HK-2 (cell line): ENCODE measurements around the gene PINK1.
A peak's percentile ranks its signal among the peaks of the same experiment; 100 is the strongest.

Experiments used
- DNase-seq: peaks from one replicate; pipeline ENCODE4 v3.0.0-alpha.2; 2018; ENCODE audit not compliant: unreplicated experiment

Gene PINK1

DNA sequence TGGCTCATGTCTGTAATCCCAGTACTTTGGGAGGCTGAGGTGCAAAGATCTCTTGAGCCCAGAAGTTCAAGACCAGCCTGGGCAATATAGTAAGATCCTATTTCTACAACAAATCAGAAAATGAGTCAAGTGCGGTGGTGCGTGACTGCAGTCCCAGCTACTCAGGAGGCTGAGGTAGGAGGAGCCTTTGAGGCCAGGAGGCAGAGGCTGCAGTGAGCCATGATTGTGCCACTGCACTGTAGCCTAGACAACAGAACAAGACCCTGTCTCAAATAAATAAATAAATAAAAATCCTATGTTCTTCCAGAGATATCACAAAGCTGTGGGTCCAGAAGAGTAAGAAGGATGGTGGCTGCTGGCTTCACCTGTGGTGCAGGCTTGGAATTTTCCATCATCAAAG, 22.3 kb upstream of the PINK1 start:
- DNase-seq, result no peak

DNA sequence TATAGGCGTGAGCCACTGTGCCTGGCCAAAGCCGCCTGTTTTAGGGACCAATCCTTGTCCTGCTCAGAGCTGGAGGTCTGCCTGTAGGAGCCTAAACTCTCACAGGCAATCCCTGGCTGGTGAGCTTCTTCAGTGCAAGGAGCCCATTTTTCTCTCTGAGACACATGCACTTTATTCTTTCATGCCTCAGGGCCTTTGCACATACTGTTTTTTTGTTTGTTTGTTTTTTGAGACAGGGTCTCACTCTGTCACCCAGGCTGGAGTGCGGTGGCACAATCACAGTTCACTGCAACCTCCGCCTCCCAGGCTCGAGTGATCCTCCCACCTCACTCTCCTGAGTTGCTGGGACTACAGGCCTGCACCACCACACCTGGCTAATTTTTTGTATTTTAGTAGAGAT, 21.6 kb upstream of the PINK1 start:
- no peak for DNase-seq

DNA sequence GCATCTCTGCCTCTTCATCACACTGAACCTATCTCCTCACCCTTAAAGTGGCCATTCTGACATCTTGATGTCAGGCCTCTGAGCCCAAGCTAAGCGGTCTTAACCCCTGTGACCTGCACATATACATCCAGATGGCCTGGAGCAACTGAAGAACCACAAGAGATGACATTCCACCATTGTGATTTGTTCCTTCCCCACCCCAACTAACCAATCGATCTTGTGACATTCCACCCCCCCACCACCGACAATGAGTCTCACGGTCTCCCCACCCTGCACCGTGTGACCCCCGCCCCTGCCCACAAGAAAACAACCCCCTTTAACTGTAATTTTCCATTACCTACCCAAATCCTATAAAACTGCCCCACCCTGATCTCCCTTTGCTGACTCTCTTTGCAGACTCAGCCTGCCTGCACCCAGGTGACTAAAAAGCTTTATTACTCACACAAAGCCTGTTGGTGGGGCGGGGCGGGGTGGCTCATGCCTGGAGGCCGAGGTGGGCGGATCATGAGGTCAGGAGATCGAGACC, 21.0 kb upstream of the PINK1 start:
- peak; percentile 70 for DNase-seq

DNA sequence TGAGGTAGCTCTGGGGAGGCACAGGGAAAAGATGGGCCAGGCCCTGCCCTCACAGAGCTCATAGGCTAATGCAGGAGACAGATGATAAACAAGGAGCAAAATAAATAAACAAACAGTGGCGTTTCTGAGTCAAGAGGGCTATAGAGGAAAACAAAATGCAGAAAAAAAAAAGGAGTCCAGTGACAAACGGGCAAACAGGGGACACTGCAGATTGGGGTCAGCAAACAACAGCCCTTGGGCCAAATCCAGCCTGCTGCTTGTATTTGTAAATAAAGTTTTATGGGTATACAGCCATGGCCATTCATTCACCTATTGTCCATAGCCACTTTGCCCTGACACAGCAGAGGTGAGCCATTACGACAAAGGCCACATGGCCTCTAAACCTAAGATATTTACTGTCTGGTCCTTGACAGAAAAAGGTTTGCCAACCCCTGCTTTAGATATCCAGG, 19.1 kb upstream of the PINK1 start:
- DNase-seq, result no peak

DNA sequence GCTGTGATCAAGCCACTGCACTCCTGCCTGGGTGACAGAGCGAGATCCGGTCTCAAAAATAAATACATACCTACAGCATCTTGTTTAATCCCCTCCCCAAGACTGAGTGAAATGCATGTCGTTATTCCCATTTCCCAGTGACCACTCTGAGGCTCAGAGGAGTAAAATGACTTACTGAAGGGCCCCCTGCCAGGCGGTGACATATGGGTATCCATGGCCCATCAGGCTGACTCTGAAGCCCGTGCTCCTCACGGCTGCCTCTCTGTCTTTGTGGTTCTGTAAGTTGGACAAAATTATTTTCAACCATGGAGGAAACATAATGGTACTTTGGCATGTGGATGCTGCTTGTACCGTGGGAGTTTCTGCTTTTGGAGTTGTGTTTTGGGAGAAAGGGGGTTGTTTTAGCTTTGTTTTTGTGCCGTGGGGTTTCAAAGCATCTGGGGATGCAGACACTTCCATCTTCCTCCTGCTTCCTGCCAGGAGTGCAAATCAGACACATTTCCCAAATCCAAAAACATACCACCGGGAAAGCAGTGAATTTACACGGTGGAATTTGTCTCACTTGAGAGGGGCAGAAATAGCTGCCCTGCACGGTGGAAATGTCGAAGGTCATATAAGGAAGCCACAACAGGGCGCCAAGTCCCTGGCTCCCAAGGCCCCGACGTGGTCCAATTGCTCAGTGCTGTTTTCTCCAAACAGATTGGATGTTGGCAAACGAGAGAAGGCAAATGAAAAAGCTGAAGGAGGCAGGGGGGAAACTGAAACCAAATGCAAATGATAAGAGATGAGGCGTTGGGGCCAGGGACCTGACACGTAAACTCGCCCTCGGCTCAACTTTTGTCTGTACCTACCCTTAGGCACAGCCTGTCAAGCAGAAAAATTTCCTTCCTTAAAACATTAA, 17.1 kb upstream of the PINK1 start:
- no peak for DNase-seq

DNA sequence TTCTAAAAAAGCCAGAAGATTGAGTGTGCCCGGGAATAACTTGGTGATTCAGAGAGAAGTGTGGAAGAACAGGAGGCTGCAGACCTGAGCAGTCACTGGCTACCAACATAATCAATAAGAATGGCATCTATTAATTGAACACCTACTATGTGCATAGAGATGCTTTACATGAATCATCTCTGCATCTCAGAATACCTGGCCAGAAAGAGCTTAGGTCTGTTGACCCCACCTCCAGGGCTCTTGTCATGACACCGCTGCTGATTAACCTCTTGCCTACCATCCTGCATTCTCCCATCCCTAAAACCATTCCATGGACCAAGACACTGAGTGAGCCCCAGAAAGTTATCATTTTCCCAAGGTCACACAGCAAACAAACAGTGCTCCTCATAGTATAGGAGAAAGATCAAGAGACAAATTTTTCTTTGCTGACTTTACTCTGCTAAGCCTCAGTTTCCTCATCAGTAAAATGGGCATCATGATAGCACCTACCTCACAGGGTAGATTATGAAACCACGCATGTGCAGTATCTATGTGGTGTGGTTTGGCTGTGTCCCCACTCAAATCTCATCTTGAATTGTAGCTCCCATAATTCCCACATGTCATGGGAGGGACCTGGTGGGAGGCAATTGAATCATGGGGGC, 16.3 kb upstream of the PINK1 start:
- no peak for DNase-seq

DNA sequence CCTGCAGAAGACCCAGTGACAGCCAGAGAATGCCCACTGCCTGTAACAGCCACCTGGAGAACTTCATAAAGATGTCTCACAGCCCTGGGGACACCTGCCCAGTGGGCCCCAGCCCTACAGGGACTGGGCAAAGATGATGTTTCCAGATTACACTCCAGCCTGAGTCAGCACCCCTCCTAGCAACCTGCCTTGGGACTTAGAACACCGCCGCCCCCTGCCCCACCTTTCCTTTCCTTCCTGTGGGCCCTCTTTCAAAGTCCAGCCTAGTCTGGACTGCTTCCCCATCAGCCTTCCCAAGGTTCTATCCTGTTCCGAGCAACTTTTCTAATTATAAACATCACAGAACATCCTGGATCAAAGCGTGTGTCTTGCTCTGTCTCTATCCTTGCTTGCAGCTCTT, 14.7 kb upstream of the PINK1 start:
- no peak for DNase-seq

DNA sequence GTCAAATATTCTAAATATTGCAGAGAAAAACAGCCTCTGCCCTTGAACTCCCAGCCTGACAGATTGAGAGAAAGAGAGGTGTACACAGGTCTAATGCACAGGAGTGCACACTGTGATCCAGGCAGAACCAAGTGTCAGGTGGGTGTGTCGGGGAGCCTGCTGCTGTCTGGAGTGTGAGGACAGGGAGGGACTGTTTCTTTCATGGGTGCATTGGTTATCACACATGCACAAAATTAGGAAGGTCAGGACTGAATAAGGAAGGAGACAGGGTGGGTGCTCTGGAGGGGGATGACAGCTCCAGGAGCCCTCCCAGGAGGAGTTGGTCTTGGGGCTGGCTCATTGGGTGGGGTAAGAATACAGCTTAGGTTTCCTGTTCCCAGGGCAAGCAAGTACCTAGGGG, 13.3 kb upstream of the PINK1 start:
- no peak for DNase-seq

DNA sequence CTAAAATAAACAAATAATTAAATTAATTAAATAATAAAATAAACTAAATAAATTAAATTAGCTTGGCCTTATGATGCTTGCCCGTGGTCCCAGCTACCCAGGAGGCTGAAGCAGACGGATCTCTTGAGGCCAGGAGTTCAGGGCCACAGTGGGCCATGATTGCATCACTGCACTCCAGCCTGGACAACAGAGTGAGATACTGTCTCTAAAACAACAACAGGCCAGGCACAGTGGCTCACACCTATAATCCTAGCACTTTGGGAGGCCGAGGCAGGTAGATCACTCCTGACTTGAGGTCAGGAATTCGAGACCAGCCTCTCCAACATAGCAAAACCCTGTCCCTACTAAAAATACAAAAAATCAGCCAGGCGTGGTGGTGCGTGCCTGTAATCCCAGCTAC, 12.2 kb upstream of the PINK1 start:
- DNase-seq, result no peak

DNA sequence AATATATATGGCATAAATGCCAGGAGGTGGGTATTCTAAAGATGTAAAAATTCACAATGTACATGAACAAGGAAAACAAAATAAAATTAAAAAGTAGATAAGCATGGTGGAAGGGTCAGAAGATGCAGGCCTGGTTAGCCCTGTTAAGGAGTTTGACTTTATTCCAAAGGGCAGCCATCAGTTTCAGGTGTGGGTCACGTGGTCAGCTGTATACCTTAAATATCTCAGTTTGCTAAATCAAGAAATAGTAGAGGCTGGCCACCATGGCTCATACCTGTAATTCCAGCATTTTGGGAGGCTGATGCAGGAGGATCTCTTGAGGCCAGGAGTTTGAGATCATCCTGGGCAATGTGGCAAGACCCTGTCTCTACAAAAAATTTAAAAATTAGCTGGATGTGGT, 8.5 kb upstream of the PINK1 start:
- no peak for DNase-seq

DNA sequence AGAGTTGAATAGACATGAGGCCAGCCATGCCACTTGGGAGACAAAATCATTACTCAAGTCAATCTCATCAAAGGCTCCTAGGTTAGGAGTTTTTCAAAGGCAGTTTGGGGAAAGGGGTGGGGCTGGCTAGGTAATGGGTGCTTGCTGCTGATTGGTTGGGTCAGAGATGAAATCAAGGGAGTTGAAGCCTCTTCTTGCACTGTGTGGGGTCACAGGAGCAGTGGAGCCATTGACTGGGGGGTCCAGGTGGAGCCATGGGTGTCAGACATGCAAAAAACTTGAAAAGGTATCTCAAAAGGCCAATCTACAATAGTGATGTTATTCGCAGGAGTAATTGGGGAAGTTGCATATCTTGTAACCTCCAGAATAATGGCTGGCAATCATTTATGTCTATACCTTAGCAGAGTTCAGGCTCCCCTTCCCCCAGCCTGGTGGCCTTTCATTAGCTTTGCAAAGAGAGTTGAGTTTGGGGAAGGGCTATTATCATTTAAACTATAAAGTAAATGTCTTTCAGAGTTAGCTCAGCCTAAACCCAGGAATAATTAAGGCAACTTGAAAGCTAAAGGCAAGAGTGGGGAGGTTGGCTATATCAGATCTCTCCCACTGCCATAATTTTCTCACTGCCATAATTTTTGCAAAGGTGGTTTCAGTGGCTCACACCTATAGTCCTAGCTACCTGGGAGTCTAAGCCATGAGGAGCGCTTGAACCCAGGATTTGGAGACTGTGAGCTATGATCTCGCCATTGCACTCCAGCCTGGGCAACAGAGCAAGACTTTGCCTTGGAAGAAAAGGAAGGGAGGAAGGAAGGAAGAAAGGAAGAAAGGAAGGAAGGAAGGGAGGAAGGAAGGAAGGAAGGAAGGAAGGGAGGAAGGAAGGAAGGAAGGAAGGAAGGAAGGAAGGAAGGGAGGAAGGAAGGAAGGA, 7.8 kb upstream of the PINK1 start:
- DNase-seq, result no peak

DNA sequence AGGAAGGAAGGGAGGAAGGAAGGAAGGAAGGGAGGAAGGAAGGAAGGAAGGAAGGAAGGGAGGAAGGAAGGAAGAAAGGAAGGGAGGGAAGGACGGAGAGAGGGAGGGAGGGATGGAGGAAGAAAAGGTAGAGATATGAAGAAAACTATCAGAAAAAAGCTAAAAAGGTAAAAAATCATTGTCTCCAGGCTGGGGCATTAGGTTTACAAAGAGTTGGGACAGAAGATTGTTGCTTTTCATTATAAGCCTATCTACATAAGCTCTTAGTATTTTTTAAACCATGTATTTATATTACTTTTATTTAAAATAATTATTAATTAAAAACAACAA, 7.2 kb upstream of the PINK1 start:
- no peak for DNase-seq

DNA sequence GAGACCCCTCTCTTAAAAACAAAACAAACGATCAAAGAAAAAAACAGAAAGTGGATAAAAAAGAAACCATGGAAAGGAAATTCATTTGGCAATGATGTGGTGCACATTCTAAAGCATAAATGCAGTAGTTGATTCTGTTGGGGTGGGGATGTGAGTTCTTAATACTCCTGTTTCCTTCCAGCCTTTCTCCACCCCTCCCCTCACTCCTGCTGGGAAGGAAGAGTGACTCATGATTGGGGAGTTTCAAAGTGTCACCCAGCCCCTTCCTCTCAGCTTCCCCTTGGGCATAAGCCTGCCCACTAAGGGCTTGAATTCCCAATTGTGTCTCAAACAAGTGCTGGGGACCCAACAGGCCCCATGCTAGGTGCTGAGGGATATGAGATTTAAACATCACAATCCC, 6.7 kb upstream of the PINK1 start:
- DNase-seq, result no peak

DNA sequence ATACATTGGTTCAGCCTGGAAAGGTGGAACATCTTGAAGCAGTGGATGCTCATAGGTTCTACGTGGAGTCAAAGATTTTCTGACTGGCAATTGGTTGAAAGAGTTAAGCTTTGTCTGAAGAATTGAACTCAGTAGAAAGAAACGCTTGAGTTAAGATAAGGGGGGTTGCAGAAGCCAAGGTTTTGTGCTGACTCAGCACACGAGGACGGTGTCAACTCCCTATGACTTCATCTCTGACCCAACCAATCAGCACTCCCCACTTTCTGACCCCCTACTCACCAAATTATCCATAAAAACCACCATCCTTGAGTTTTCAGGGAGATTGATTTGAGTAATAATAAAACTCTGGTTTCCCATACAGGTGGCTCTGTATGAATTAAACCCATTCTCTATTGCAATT, 2.5 kb upstream of the PINK1 start:
- DNase-seq, result no peak

DNA sequence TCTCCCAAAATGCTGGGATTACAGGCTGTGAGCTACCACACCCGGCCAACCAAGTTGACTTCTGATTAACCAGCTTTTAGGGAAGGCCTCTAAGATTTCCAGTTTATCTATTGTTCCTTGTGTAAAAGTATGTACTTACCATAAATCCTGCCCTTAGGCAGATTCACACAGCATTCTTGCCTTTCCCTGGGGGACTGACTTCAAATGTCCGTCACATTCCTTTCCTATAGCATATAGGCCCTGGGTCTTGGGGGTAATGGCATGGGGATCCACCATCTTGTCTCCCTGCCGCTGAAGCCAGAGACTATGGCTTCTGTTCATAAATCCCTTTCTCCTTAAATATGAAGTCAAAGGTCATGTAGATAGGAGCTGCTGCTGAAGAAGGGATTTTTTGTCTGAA, 872 bp upstream of the PINK1 start:
- DNase-seq, result no peak

DNA sequence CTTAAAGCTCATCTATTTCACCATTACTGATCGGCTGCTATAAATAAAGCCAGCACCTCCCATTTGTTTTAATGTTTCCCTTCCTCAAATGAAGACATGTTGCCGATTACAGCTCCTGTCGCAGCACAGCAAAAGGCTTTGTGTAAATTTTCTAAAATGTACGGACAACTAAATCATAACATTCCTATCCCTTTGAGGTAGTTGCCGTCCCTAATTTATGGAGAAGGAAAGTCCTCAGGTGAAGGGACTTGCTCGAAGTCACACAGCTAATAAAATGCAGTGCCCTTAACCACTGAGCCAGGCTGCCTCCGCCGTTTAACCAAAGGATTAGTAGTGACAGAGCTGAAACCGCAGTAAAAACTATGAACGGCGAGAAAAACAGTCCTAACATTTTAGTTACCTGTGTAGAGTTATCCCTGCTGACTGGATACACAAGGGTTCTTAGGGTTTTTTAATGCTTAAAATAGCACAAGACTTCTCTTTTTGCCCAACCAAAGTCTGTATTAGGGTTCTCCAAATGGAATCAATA, 871 bp downstream of the PINK1 start:
- no peak for DNase-seq

DNA sequence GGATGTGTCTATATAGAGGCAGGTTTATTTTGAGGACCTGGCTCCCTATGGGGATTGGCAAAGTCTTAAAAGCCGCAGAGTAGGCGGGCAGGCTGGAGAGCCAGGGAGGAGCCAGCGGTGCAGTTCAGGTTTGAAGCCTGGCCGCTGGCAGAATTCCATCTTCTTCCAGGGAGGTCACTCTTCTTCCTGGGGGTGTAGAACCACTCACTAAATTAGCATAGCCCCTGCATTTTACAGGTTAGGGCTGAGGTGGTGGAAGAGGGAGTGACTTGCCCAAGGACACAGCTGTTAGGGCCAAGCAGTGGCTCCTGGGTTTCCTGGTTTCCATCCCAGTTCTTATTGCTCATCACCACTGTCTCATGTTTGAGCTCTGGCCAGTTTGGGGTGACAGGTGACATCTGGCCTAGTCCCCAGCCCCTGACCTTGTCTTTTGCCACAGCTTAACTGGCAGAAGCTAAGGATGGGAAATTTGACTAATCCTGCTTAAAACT, 1.4 kb downstream of the PINK1 start:
- DNase-seq, result peak; percentile 49

DNA sequence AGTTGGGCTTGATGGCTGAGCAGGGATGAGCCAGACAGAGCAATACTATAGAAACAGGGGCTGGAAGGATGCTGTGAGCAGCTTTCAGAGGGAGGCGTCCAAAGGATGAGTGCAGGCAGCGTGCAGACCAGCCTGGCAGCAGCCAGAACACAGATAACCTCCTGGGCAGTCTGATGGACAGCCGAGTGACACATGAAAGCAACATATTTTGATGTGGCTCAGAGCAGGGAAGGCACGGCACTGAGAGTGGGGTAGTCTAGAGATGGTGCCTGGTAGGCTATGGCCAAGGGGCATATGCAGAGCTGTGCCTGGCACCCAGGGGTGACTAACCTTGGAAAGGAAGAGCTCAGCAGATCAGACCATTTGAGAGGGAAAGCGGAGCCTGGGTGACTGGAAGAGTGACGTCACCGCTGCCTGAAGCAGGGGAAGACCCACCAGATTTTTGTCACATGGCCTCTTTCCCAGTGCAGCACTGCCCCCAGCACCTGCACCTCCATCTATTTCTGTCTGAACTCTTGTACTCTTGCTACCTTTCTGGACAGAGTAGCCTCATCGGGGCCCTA, 3.6 kb downstream of the PINK1 start:
- no peak for DNase-seq

DNA sequence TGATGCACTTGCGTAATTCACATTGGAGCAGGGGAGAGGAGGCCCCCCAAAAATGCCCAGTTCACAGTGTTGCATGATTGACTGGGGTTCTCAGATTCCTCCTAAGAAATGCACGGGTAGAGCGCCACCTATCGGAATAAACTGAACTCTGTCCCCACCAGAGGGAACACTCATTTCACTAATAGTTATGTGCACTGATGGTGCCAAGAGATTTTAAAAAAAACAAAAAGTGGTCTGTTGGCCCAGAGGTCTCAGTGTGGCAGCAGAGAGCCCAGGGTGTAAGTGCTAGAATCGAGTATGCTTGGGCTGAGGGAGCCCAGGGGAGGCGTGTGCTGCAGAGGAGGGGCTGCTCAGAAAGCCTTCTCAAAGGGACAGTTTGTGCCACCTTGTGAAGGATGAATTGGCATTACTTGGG, 6.9 kb downstream of the PINK1 start:
- peak; percentile 36 for DNase-seq

DNA sequence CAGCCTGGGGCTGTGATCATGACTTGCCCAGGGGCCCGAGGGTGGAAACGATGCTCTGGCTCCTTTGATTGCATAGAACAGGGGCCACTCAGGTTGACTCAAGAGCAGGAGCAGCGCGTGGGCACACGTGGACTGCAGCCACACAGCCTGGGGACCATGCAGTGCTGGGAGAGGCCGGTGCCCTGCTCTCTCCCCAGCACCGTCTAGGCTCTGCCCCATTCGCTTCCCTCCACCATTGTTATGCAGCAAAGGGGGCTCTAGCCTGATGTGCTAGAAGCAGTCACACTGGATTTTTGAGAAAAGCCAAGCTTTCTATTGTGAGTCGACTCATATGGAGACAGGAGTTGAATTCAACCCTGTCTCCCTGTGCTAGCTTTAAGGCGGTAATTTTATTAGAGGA, 8.7 kb downstream of the PINK1 start:
- DNase-seq, result no peak

DNA sequence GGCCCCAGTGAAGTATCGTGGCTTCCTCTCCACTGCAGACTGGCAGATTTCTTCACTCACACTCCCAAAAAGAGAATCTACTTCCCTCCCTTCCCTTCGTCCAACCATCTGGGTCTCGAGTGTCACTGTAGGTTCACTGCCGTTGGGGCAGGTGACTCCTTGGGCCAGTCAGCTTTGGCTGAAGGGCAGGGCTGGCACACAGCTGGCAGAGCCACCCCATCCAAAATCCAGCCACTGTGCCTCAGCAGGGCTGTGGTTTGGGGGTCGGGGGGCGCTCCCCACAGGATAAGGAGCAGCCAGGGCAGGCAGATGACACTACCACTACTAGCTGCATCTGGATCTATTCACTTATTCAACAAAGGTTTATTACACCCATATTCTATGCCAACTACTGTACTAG, 9.8 kb downstream of the PINK1 start:
- no peak for DNase-seq
